Measurements from ENCODE around the gene LASP1.

- no peak for TF ChIP-seq POLR2A (IDR thresholded peaks at IDR 0.05)
- TF ChIP-seq CTCF (IDR thresholded peaks at IDR 0.05) = no peak
Observed at GRCh38 chr17:38940404-38940803, 70.5 kb downstream of the LASP1 start.
